CD4-positive, alpha-beta T cell treated with Interleukin-4 for 1 hour (primary cell): ENCODE results near the gene THSD1.
"Not testable (repeated sequence)": the region's sequence is repeated elsewhere in the genome, so short reads cannot be mapped to it uniquely, and the experiment has no call there.

Source experiments
- DNase-seq, 2 donors: peaks; one replicate each; pipeline ENCODE4 v3.0.0-alpha.2; 2020 to 2022

THSD1 gene

GRCh38 chr13:52407436-52407835, 1.5 kb upstream of the THSD1 start:
- not testable (repeated sequence) for DNase-seq

GRCh38 chr13:52406629-52407028, 657 bp upstream of the THSD1 start:
- no peak for DNase-seq

- DNase-seq = no peak
Observed at GRCh38 chr13:52405369-52405766, 604 bp downstream of the THSD1 start.

- peak in 1 of 2 donors; percentile 18 for DNase-seq
Observed at GRCh38 chr13:52399708-52400107, 6.3 kb downstream of the THSD1 start.

- no peak for DNase-seq
Observed at GRCh38 chr13:52399046-52399445, 6.9 kb downstream of the THSD1 start.

- DNase-seq = no peak
Observed at GRCh38 chr13:52395704-52396103, 10.3 kb downstream of the THSD1 start.

- no peak for DNase-seq
Observed at GRCh38 chr13:52394586-52394985, 11.4 kb downstream of the THSD1 start.

- no peak for DNase-seq
Observed at GRCh38 chr13:52393572-52394357, 12.2 kb downstream of the THSD1 start.

GRCh38 chr13:52387721-52388120, 18.3 kb downstream of the THSD1 start:
- no peak for DNase-seq

GRCh38 chr13:52385870-52386269, 20.1 kb downstream of the THSD1 start:
- no peak for DNase-seq

GRCh38 chr13:52383366-52383765, 22.6 kb downstream of the THSD1 start:
- no peak for DNase-seq

GRCh38 chr13:52378312-52378711, 27.7 kb downstream of the THSD1 start:
- no peak for DNase-seq

- DNase-seq = no peak
Observed at GRCh38 chr13:52377898-52378297, 28.1 kb downstream of the THSD1 start.

GRCh38 chr13:52374873-52375411, 31.0 kb downstream of the THSD1 start:
- no peak for DNase-seq

- DNase-seq = no peak
Observed at GRCh38 chr13:52374389-52374788, 31.6 kb downstream of the THSD1 start.

- not testable (repeated sequence) for DNase-seq
Observed at GRCh38 chr13:52373277-52373676, 32.7 kb downstream of the THSD1 start.

GRCh38 chr13:52371736-52372247, 34.2 kb downstream of the THSD1 start:
- no peak for DNase-seq

- DNase-seq = no peak
Observed at GRCh38 chr13:52366291-52366690, 39.7 kb downstream of the THSD1 start.

- not testable (repeated sequence) for DNase-seq
Observed at GRCh38 chr13:52362169-52362887, 43.6 kb downstream of the THSD1 start.

GRCh38 chr13:52361225-52361624, 44.7 kb downstream of the THSD1 start:
- DNase-seq = no peak

GRCh38 chr13:52359534-52359933, 46.4 kb downstream of the THSD1 start:
- no peak for DNase-seq

- DNase-seq = no peak
Observed at GRCh38 chr13:52356327-52356726, 49.6 kb downstream of the THSD1 start.

- no peak for DNase-seq
Observed at GRCh38 chr13:52353193-52353592, 52.8 kb downstream of the THSD1 start.
